Upper lobe of left lung (tissue), 6 donors: ENCODE data around the gene SH3GL2. TPM values are rescaled to one million over a fixed set of nuclear protein-coding genes. Genes with fewer than 3 reads are reported as not detected.

Experiments used
- ATAC-seq, 2 donors: fragments of 200-7000 bp; cut with Tn5 transposase; one replicate each; pipeline ENCODE4 v1.9.1; 2022; ENCODE audit warnings: mild to moderate bottlenecking in 2 of 2, moderate library complexity in 2 of 2; ENCODE audit not compliant: low FRiP score in 2 of 2
- DNase-seq, 2 donors: peaks; one replicate each; pipeline ENCODE4 v3.0.0-alpha.2; 2019 to 2020
- H3K27ac ChIP-seq, 4 donors: fragments of 200-600 bp; sonication (generic); one replicate each; pipeline ENCODE4 v1.5.1; 2016 to 2019
- H3K27me3 ChIP-seq, 4 donors: fragments of 200-600 bp; sonication (generic); one replicate each; pipeline ENCODE4 v1.5.1; 2017 to 2019
- H3K36me3 ChIP-seq, 4 donors: fragments of 200-600 bp; sonication (generic); one replicate each; pipeline ENCODE4 v1.5.1; 2016 to 2019
- H3K4me1 ChIP-seq, 4 donors: fragments of 200-600 bp; sonication (generic); one replicate each; pipeline ENCODE4 v1.5.1; 2018 to 2019
- H3K4me3 ChIP-seq, 4 donors: fragments of 200-600 bp; sonication (generic); one replicate each; pipeline ENCODE4 v1.5.1; 2017 to 2019; ENCODE audit warnings: mild to moderate bottlenecking in 2 of 4, moderate library complexity in 1 of 4
- H3K9me3 ChIP-seq, 4 donors: fragments of 200-600 bp; sonication (generic); one replicate each; pipeline ENCODE4 v1.5.1; 2018 to 2019
- CTCF ChIP-seq, 6 experiments: fragments of 450-650 bp in 4 of 6; fragments of 200-600 bp in 2 of 6; sonication (generic) in 2 of 6; IDR thresholded peaks; one replicate each; pipeline ENCODE4 v1.5.1; 2016 to 2019; ENCODE audit warnings: antibody characterized with exemption in 6 of 6
- EP300 ChIP-seq, 4 donors: sonication (generic); formaldehyde crosslinking; IDR thresholded peaks; one replicate each; pipeline ENCODE4 v1.5.1; 2017; ENCODE audit warnings: antibody characterized with exemption in 4 of 4, control low read depth in 2 of 4
- POLR2A ChIP-seq, 4 donors: fragments of 450-650 bp; IDR thresholded peaks; one replicate each; pipeline ENCODE4 v1.5.1; 2016 to 2017; ENCODE audit warnings: antibody characterized with exemption in 4 of 4, mild to moderate bottlenecking in 2 of 4
- POLR2AphosphoS5 ChIP-seq, 2 donors: sonication (generic); formaldehyde crosslinking; IDR thresholded peaks; one replicate each; pipeline ENCODE4 v1.5.1; 2017; ENCODE audit warnings: antibody characterized with exemption in 2 of 2
- WGBS, 2 donors: methylation state at CpG; one replicate each; pipeline ENCODE4 v1.1.5; 2017 to 2018; 5-methylcytosine and 5-hydroxymethylcytosine counted together
- total RNA-seq, 6 donors: library from RNA; depleted of rRNA in 4 of 6; stranded (reverse); fragments of >200 nt in 4 of 6; gene quantifications; one replicate each; pipeline versions ENCODE4 v1.1.0 to v1.2.1, GENCODE V29; 2016 to 2021
- donor health status: DM: no; HTN: no; CAD: no; lungs with moderate emphysema.
- donor health status: DM: no; HTN: yes; CAD: no; lungs with severe emphysema.

SH3GL2 gene
- total RNA-seq, 6 donors from 2014 or later: 0.67 to 4.1 (median 1.3) TPM

- Histone ChIP-seq H3K4me3 (no peak overlapping the region), H3K36me3 (no peaks in the 10 kb centered on the region), H3K27me3 (no peaks in the 10 kb centered on the region), H3K4me1 (no peaks in the 10 kb centered on the region), H3K27ac (no peak overlapping the region), H3K9me3 (no peaks in the 10 kb centered on the region)
- 87 to 91% methylated on average over 2 of the region's 2 CpGs for WGBS, 2 donors
- ATAC-seq (no peak), DNase-seq (no peak)
- TF ChIP-seq POLR2A (IDR thresholded peaks at IDR 0.05) (no peak), EP300 (IDR thresholded peaks at IDR 0.05) (no peak), CTCF (IDR thresholded peaks at IDR 0.05) (no peak), POLR2AphosphoS5 (IDR thresholded peaks at IDR 0.05) (no peak)
Measured at GRCh38 chr9:17628624-17629023, 49.8 kb downstream of the SH3GL2 start.

GRCh38 chr9:17630531-17630949, 51.7 kb downstream of the SH3GL2 start:
- no peak for TF ChIP-seq CTCF (IDR thresholded peaks at IDR 0.05)
- TF ChIP-seq POLR2AphosphoS5 (IDR thresholded peaks at IDR 0.05): no peak
- no peak for TF ChIP-seq POLR2A (IDR thresholded peaks at IDR 0.05)
- no peak for TF ChIP-seq EP300 (IDR thresholded peaks at IDR 0.05)
- no peak overlapping the region for H3K27ac ChIP-seq
- WGBS, 2 donors: 54 to 62% methylated on average over 2 of the region's 2 CpGs
- H3K36me3 ChIP-seq: no peaks in the 10 kb centered on the region
- no peaks in the 10 kb centered on the region for H3K9me3 ChIP-seq
- no peaks in the 10 kb centered on the region for H3K4me1 ChIP-seq
- no peaks in the 10 kb centered on the region for H3K27me3 ChIP-seq
- no peak overlapping the region for H3K4me3 ChIP-seq
- ATAC-seq: no peak
- no peak for DNase-seq

GRCh38 chr9:17631396-17631795, 52.5 kb downstream of the SH3GL2 start:
- Histone ChIP-seq H3K9me3 (no peaks in the 10 kb centered on the region), H3K4me3 (no peak overlapping the region), H3K36me3 (no peaks in the 10 kb centered on the region), H3K27me3 (no peaks in the 10 kb centered on the region), H3K27ac (no peak overlapping the region), H3K4me1 (no peaks in the 10 kb centered on the region)
- DNase-seq: no peak
- no peak for ATAC-seq
- TF ChIP-seq EP300 (IDR thresholded peaks at IDR 0.05): no peak

- Histone ChIP-seq H3K27ac (no peak overlapping the region), H3K4me3 (no peak overlapping the region), H3K4me1 (no peaks in the 10 kb centered on the region), H3K9me3 (no peaks in the 10 kb centered on the region), H3K36me3 (no peaks in the 10 kb centered on the region), H3K27me3 (no peaks in the 10 kb centered on the region)
- TF ChIP-seq EP300 (IDR thresholded peaks at IDR 0.05): no peak
- no peak for TF ChIP-seq CTCF (IDR thresholded peaks at IDR 0.05)
- no peak for TF ChIP-seq POLR2AphosphoS5 (IDR thresholded peaks at IDR 0.05)
- no peak for TF ChIP-seq POLR2A (IDR thresholded peaks at IDR 0.05)
- 34 to 58% methylated on average over 2 of the region's 2 CpGs for WGBS, 2 donors
- DNase-seq: no peak
- ATAC-seq: no peak
Measured at GRCh38 chr9:17632994-17633393, 54.1 kb downstream of the SH3GL2 start.

GRCh38 chr9:17635115-17635890, 56.4 kb downstream of the SH3GL2 start:
- 60 to 70% methylated on average over 2 of the region's 2 CpGs for WGBS, 2 donors
- DNase-seq: no peak
- Histone ChIP-seq H3K4me3 (no peak overlapping the region), H3K4me1 (no peaks in the 10 kb centered on the region), H3K36me3 (no peaks in the 10 kb centered on the region), H3K27me3 (no peaks in the 10 kb centered on the region), H3K27ac (no peak overlapping the region), H3K9me3 (no peaks in the 10 kb centered on the region)
- no peak for TF ChIP-seq POLR2A (IDR thresholded peaks at IDR 0.05)
- TF ChIP-seq POLR2AphosphoS5 (IDR thresholded peaks at IDR 0.05): no peak
- no peak for TF ChIP-seq EP300 (IDR thresholded peaks at IDR 0.05)
- TF ChIP-seq CTCF (IDR thresholded peaks at IDR 0.05): no peak
- ATAC-seq: no peak
